Measurements from ENCODE around the gene HSD17B11.
"Not testable (repeated sequence)": the region's sequence is repeated elsewhere in the genome, so short reads cannot be mapped to it uniquely, and the experiment has no call there.

HSD17B11 gene

GRCh38 chr4:87395851-87396250 is 4.9 kb upstream of the HSD17B11 start:
- not testable (repeated sequence) for H3K4me3 ChIP-seq (ENCODE audit: low read length); H3K36me3 ChIP-seq (ENCODE audit: control insufficient read depth, insufficient read depth, low read length); H3K27me3 ChIP-seq (ENCODE audit: control insufficient read depth, insufficient read depth, low read length); H3K9ac ChIP-seq (ENCODE audit: low read length); H3K27ac ChIP-seq (ENCODE audit: low read depth, low read length); H3K4me1 ChIP-seq (ENCODE audit: control insufficient read depth, insufficient read depth, low read length)

GRCh38 chr4:87395073-87395472 is 4.1 kb upstream of the HSD17B11 start:
- H3K27me3 ChIP-seq (ENCODE audit: control insufficient read depth, insufficient read depth, low read length); H3K36me3 ChIP-seq (ENCODE audit: control insufficient read depth, insufficient read depth, low read length); H3K4me1 ChIP-seq (ENCODE audit: control insufficient read depth, insufficient read depth, low read length); H3K27ac ChIP-seq (ENCODE audit: low read depth, low read length); H3K9ac ChIP-seq (ENCODE audit: low read length); H3K4me3 ChIP-seq (ENCODE audit: low read length): not testable (repeated sequence)

GRCh38 chr4:87392183-87392582 is 1.2 kb upstream of the HSD17B11 start:
- Histone ChIP-seq H3K4me1 (ENCODE audit: control insufficient read depth, insufficient read depth, low read length) (no peaks in the 10 kb centered on the region), H3K4me3 (ENCODE audit: low read length) (no peak overlapping the region), H3K27ac (ENCODE audit: low read depth, low read length) (peak overlapping the region; percentile 92), H3K36me3 (ENCODE audit: control insufficient read depth, insufficient read depth, low read length) (no peaks in the 10 kb centered on the region), H3K27me3 (ENCODE audit: control insufficient read depth, insufficient read depth, low read length) (no peaks in the 10 kb centered on the region), H3K9ac (ENCODE audit: low read length) (no peak overlapping the region)

- H3K9ac ChIP-seq (ENCODE audit: low read length), result peak overlapping the region; percentile 92
- no peaks in the 10 kb centered on the region for H3K27me3 ChIP-seq (ENCODE audit: control insufficient read depth, insufficient read depth, low read length)
- H3K36me3 ChIP-seq (ENCODE audit: control insufficient read depth, insufficient read depth, low read length), result no peaks in the 10 kb centered on the region
- H3K27ac ChIP-seq (ENCODE audit: low read depth, low read length), result peak overlapping the region; percentile 92
- no peaks in the 10 kb centered on the region for H3K4me1 ChIP-seq (ENCODE audit: control insufficient read depth, insufficient read depth, low read length)
- peak overlapping the region; percentile 97 for H3K4me3 ChIP-seq (ENCODE audit: low read length)
These were observed 627 bp upstream of the HSD17B11 start for GRCh38 chr4:87391576-87392054.

DNA sequence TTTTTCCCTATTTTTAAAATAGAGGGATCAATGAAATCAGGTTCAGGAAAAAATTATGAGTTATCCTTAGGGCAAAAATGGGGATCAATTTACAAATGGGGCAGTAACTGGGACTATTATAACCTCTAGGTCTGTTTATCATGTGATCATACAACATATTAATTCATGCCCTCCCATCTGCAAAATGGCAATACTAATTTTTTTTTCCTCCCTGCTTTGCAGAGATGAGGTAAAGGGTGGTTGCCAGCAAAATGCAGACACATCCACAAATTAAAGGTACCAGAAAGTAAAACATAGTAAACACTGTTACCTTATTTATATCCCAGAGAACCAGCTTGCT is 467 bp downstream of the HSD17B11 start:
- Histone ChIP-seq H3K36me3 (ENCODE audit: control insufficient read depth, insufficient read depth, low read length) (no peaks in the 10 kb centered on the region), H3K4me3 (ENCODE audit: low read length) (peak overlapping the region; percentile 97), H3K9ac (ENCODE audit: low read length) (peak overlapping the region; percentile 12), H3K27me3 (ENCODE audit: control insufficient read depth, insufficient read depth, low read length) (no peaks in the 10 kb centered on the region), H3K4me1 (ENCODE audit: control insufficient read depth, insufficient read depth, low read length) (no peaks in the 10 kb centered on the region), H3K27ac (ENCODE audit: low read depth, low read length) (peak overlapping the region; percentile 92)

- H3K4me1 ChIP-seq (ENCODE audit: control insufficient read depth, insufficient read depth, low read length); H3K27ac ChIP-seq (ENCODE audit: low read depth, low read length); H3K27me3 ChIP-seq (ENCODE audit: control insufficient read depth, insufficient read depth, low read length); H3K9ac ChIP-seq (ENCODE audit: low read length); H3K36me3 ChIP-seq (ENCODE audit: control insufficient read depth, insufficient read depth, low read length): not testable (repeated sequence)
- peak overlapping the region; percentile 97 for H3K4me3 ChIP-seq (ENCODE audit: low read length)
These were observed 933 bp downstream of the HSD17B11 start for GRCh38 chr4:87390055-87390454.

DNA sequence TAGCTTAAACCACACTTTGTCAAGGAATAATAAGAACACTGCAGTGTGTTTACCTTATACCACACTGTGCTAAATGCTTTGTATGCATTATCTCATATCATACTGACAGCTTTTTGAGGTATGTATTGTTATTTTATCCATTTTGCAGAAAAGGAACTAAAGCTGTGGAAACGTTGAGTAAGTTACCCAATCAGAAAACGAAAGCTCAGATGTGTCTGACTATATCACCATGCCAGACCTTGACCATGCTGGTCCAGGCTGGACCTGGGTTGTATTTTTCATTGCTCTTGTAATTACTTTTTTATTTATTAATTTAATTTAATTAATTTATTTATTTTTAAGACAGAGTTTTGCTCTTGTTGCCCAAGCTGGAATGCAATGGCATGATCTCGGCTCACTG is 2.1 kb downstream of the HSD17B11 start:
- no peaks in the 10 kb centered on the region for H3K36me3 ChIP-seq (ENCODE audit: control insufficient read depth, insufficient read depth, low read length)
- no peak overlapping the region for H3K9ac ChIP-seq (ENCODE audit: low read length)
- no peaks in the 10 kb centered on the region for H3K4me1 ChIP-seq (ENCODE audit: control insufficient read depth, insufficient read depth, low read length)
- no peak overlapping the region for H3K27ac ChIP-seq (ENCODE audit: low read depth, low read length)
- H3K27me3 ChIP-seq (ENCODE audit: control insufficient read depth, insufficient read depth, low read length), result no peaks in the 10 kb centered on the region
- H3K4me3 ChIP-seq (ENCODE audit: low read length), result peak overlapping the region; percentile 56

DNA sequence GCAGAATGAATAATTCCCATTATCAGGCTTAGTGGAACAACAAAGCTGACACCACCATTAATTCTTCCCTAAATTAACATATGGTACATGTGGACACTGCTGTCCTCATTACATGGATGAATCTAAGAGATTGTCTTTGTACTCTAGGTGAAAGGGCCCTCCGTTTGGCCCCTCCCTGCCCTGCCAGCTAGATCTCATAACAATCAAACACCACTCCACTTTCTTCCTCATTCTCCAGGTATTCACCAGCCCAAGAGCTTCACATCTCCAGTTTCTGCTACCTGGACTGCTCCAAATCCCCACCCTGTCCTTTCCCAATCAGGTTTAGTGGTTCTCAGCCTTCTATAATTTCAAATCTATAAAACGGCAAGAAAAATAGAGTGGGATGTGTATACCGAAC is 3.8 kb downstream of the HSD17B11 start:
- Histone ChIP-seq H3K4me3 (ENCODE audit: low read length) (no peak overlapping the region), H3K4me1 (ENCODE audit: control insufficient read depth, insufficient read depth, low read length) (no peaks in the 10 kb centered on the region), H3K9ac (ENCODE audit: low read length) (no peak overlapping the region), H3K27me3 (ENCODE audit: control insufficient read depth, insufficient read depth, low read length) (no peaks in the 10 kb centered on the region), H3K27ac (ENCODE audit: low read depth, low read length) (no peak overlapping the region), H3K36me3 (ENCODE audit: control insufficient read depth, insufficient read depth, low read length) (no peaks in the 10 kb centered on the region)

GRCh38 chr4:87384466-87385132 is 6.4 kb downstream of the HSD17B11 start:
- H3K27me3 ChIP-seq (ENCODE audit: control insufficient read depth, insufficient read depth, low read length); H3K9ac ChIP-seq (ENCODE audit: low read length); H3K4me1 ChIP-seq (ENCODE audit: control insufficient read depth, insufficient read depth, low read length); H3K27ac ChIP-seq (ENCODE audit: low read depth, low read length); H3K36me3 ChIP-seq (ENCODE audit: control insufficient read depth, insufficient read depth, low read length); H3K4me3 ChIP-seq (ENCODE audit: low read length): not testable (repeated sequence)

DNA sequence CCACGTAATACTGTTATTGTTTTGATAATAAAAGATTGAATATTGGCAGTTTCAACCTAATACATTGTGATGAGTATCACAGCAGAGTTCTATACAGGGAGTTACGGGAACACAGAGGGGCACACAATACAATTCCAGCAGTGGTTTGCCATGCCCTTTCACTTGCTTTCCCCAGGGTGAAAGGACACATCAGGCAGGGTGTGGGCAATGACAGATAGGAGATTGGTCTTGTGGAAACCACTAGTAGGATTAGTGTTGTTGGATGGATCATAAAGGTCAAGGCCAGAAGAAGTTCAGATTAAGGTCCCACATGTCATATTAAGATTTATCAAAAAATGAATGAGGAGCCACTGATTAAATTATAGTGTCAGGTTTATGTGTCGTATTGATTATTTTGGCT is 8.1 kb downstream of the HSD17B11 start:
- no peak overlapping the region for H3K4me3 ChIP-seq (ENCODE audit: low read length)
- no peaks in the 10 kb centered on the region for H3K4me1 ChIP-seq (ENCODE audit: control insufficient read depth, insufficient read depth, low read length)
- H3K27me3 ChIP-seq (ENCODE audit: control insufficient read depth, insufficient read depth, low read length), result no peaks in the 10 kb centered on the region
- H3K36me3 ChIP-seq (ENCODE audit: control insufficient read depth, insufficient read depth, low read length), result no peaks in the 10 kb centered on the region
- no peak overlapping the region for H3K9ac ChIP-seq (ENCODE audit: low read length)
- H3K27ac ChIP-seq (ENCODE audit: low read depth, low read length), result no peak overlapping the region

DNA sequence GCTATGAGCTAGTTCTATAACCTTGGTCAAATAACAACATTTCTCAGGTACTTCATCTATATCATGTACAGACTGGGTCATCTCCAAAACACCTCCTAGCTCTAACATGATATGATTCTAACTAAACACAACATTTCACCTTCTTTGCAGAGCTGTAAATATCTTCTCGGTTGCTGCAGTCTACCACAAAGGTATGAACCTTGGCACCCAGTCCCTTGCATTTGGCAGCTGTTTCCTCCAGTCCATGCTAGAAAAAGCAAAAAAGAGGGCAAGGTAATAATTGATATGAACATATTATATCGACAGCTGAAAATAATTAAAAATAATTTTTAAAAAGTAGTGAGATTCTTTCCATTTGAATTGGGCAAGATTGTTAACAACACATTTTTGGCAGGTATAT is 8.9 kb downstream of the HSD17B11 start:
- Histone ChIP-seq H3K4me1 (ENCODE audit: control insufficient read depth, insufficient read depth, low read length) (no peaks in the 10 kb centered on the region), H3K36me3 (ENCODE audit: control insufficient read depth, insufficient read depth, low read length) (no peaks in the 10 kb centered on the region), H3K4me3 (ENCODE audit: low read length) (no peak overlapping the region), H3K27me3 (ENCODE audit: control insufficient read depth, insufficient read depth, low read length) (no peaks in the 10 kb centered on the region), H3K9ac (ENCODE audit: low read length) (no peak overlapping the region), H3K27ac (ENCODE audit: low read depth, low read length) (no peak overlapping the region)

GRCh38 chr4:87377816-87378215 is 13.2 kb downstream of the HSD17B11 start:
- Histone ChIP-seq H3K36me3 (ENCODE audit: control insufficient read depth, insufficient read depth, low read length) (peaks cover 4% of the 10 kb centered on the region), H3K27me3 (ENCODE audit: control insufficient read depth, insufficient read depth, low read length) (no peaks in the 10 kb centered on the region), H3K27ac (ENCODE audit: low read depth, low read length) (no peak overlapping the region)

GRCh38 chr4:87375719-87376291 is 15.2 kb downstream of the HSD17B11 start:
- H3K4me1 ChIP-seq (ENCODE audit: control insufficient read depth, insufficient read depth, low read length), result peaks cover 4% of the 10 kb centered on the region
- H3K9ac ChIP-seq (ENCODE audit: low read length), result no peak overlapping the region
- peaks cover 7% of the 10 kb centered on the region for H3K36me3 ChIP-seq (ENCODE audit: control insufficient read depth, insufficient read depth, low read length)
- H3K4me3 ChIP-seq (ENCODE audit: low read length), result no peak overlapping the region
- H3K27ac ChIP-seq (ENCODE audit: low read depth, low read length), result no peak overlapping the region
- H3K27me3 ChIP-seq (ENCODE audit: control insufficient read depth, insufficient read depth, low read length), result no peaks in the 10 kb centered on the region

More at GRCh38 chr4:87377816-87378215, 13.2 kb downstream of the HSD17B11 start:
- peaks cover 4% of the 10 kb centered on the region for H3K4me1 ChIP-seq (ENCODE audit: control insufficient read depth, insufficient read depth, low read length)
- H3K4me3 ChIP-seq (ENCODE audit: low read length), result no peak overlapping the region
- H3K9ac ChIP-seq (ENCODE audit: low read length), result no peak overlapping the region
